HepG2 (cell line): ENCODE data around the gene MAP4K3. TPM values are rescaled to one million over a fixed set of nuclear protein-coding genes. Genes with fewer than 3 reads are reported as not detected.
A peak's percentile ranks its signal among the peaks of the same experiment; 100 is the strongest.

ENCODE experiments used
- ATAC-seq: fragments of 200-7000 bp; cut with Tn5 transposase; 3 replicates; pipeline ENCODE4 v1.9.1; 2020; ENCODE audit warnings: mild to moderate bottlenecking, moderate library complexity
- BruUV-seq: library from RNA; stranded (reverse); fragments of 400-500 nt; replicated peaks from 2 replicates; lab custom pipeline; 2021; lab: Mats Ljungman, UMichigan
- CTCF ChIA-PET: fragments of 300-600 bp; formaldehyde crosslinking; extraction: SDS; loops from one replicate; lab custom pipeline; 2021; ENCODE audit warnings: low total read pairs, inconsistent platforms, low intra/inter-chr PET ratio; lab: Yijun Ruan, JAX
- POLR2A ChIA-PET: fragments of 350-600 bp; sonication (Branson Sonifier 250); formaldehyde crosslinking; loops from one replicate; lab custom pipeline; 2020; ENCODE audit warnings: antibody characterized with exemption, inconsistent platforms; lab: Yijun Ruan, JAX
- DNase-seq: peaks from one replicate; pipeline ENCODE4 v3.0.0-alpha.2; 2015; ENCODE audit warnings: low spot score
- FAIRE-seq: peaks from 3 replicates; lab custom pipeline; 2011; peaks lifted over from hg19 to GRCh38; lab: Jason Lieb, UNC
- H2AFZ ChIP-seq: one replicate; pipeline ENCODE4 v1.6.1; 2011; ENCODE audit warnings: low read length, inconsistent platforms
- H3K27ac ChIP-seq: fragments of 300-600 bp; 3 replicates; pipeline ENCODE4 v1.8.0; 2011; ENCODE audit warnings: mixed run types, mild to moderate bottlenecking, mixed read lengths, low read length, inconsistent platforms; ENCODE audit not compliant: insufficient read depth; ENCODE audit errors: extremely low read length
- H3K27me3 ChIP-seq, 2 experiments: fragments of 200-600 bp in 1 of 2; 2 replicates in 1 of 2; 3 replicates in 1 of 2; pipeline versions ENCODE4 v1.6.0 to v1.8.0; 2011; ENCODE audit warnings: low read length in 2 of 2, mild to moderate bottlenecking in 2 of 2, moderate library complexity in 2 of 2, inconsistent platforms in 1 of 2; ENCODE audit not compliant: insufficient read depth in 2 of 2, control insufficient read depth in 1 of 2
- H3K36me3 ChIP-seq, 2 experiments: fragments of 200-600 bp in 1 of 2; replicated peaks in 1 of 2; 2 replicates in 1 of 2; 3 replicates in 1 of 2; pipeline versions ENCODE4 v1.5.1 to v1.8.0; 2011; ENCODE audit warnings: low read length in 2 of 2, inconsistent platforms in 1 of 2; ENCODE audit not compliant: insufficient read depth in 2 of 2, control insufficient read depth in 1 of 2
- H3K4me1 ChIP-seq: 2 replicates; pipeline ENCODE4 v1.5.1; 2012; ENCODE audit warnings: low read length, inconsistent platforms; ENCODE audit not compliant: insufficient read depth
- H3K4me2 ChIP-seq: 2 replicates; pipeline ENCODE4 v1.6.0; 2011; ENCODE audit warnings: low read depth, low read length, inconsistent platforms
- H3K4me3 ChIP-seq, 3 experiments: fragments of 200-600 bp in 1 of 3; sonication (generic), shearing (Covaris generic) in 1 of 3; replicated peaks in 1 of 3; 2 replicates each; pipeline ENCODE4 v1.5.1; 2011 to 2016; ENCODE audit warnings: low read length in 3 of 3, inconsistent platforms in 2 of 3, low read depth in 2 of 3, mild to moderate bottlenecking in 2 of 3, control low read depth in 1 of 3, mixed read lengths in 1 of 3; ENCODE audit not compliant: insufficient read depth in 1 of 3
- H3K79me2 ChIP-seq: one replicate; pipeline ENCODE4 v1.6.1; 2011; ENCODE audit warnings: low read length, inconsistent platforms; ENCODE audit not compliant: insufficient read depth
- H3K9ac ChIP-seq: 2 replicates; pipeline ENCODE4 v1.6.0; 2011; ENCODE audit warnings: mild to moderate bottlenecking, low read depth, low read length, inconsistent platforms; ENCODE audit not compliant: insufficient read depth
- H3K9me3 ChIP-seq: 2 replicates; pipeline ENCODE4 v1.5.1; 2012; ENCODE audit warnings: mild to moderate bottlenecking, low read length
- H4K20me1 ChIP-seq: 2 replicates; pipeline ENCODE4 v1.6.0; 2011; ENCODE audit warnings: inconsistent platforms, mild to moderate bottlenecking, low read length, moderate library complexity; ENCODE audit not compliant: insufficient read depth
- CEBPB ChIP-seq: IDR thresholded peaks from 2 replicates; pipeline ENCODE4 v1.6.1; 2011; ENCODE audit warnings: low read depth, low read length, improper control_type of control experiment, borderline replicate concordance
- E2F1 ChIP-seq: sonication (generic); formaldehyde crosslinking; IDR thresholded peaks from 2 replicates; pipeline ENCODE4 v1.5.0; 2020; ENCODE audit warnings: missing genetic modification reagents
- FLYWCH1 ChIP-seq: sonication (generic); formaldehyde crosslinking; IDR thresholded peaks from 2 replicates; pipeline ENCODE4 v1.8.1; 2023; ENCODE audit warnings: mild to moderate bottlenecking, missing genetic modification reagents
- GATA4 ChIP-seq: sonication (generic); IDR thresholded peaks from 2 replicates; pipeline ENCODE4 v1.6.1; 2016; ENCODE audit warnings: antibody characterized with exemption, low read depth, borderline replicate concordance
- HBP1 ChIP-seq: IDR thresholded peaks from 2 replicates; pipeline ENCODE4 v1.6.1; 2016; ENCODE audit warnings: low read depth, control low read depth
- HHEX ChIP-seq: IDR thresholded peaks from 2 replicates; pipeline ENCODE4 v1.6.1; 2016; ENCODE audit warnings: control low read depth
- IKZF1 ChIP-seq: fragments of 450-650 bp; IDR thresholded peaks from 2 replicates; pipeline ENCODE4 v1.7.1; 2016
- LCORL ChIP-seq, 2 experiments: fragments of 450-650 bp in 1 of 2; sonication (generic) in 1 of 2; formaldehyde crosslinking in 1 of 2; IDR thresholded peaks; 2 replicates each; pipeline versions ENCODE4 v1.5.0 to v1.6.1; 2017 to 2020; ENCODE audit warnings: antibody characterized with exemption in 1 of 2, missing genetic modification reagents in 1 of 2
- NFATC3 ChIP-seq: sonication (generic); formaldehyde crosslinking; IDR thresholded peaks from 2 replicates; pipeline ENCODE4 v1.5.1; 2020; ENCODE audit warnings: mild to moderate bottlenecking, missing genetic modification reagents
- NFIB ChIP-seq: sonication (generic); formaldehyde crosslinking; IDR thresholded peaks from 2 replicates; pipeline ENCODE4 v1.9.0; 2021; ENCODE audit warnings: missing genetic modification reagents, mild to moderate bottlenecking, borderline replicate concordance
- NFRKB ChIP-seq: fragments of 450-650 bp; IDR thresholded peaks from 2 replicates; pipeline ENCODE4 v1.6.1; 2017
- RBM22 ChIP-seq: fragments of 200-400 bp; formaldehyde crosslinking; optimal IDR thresholded peaks from 2 replicates; pipeline ENCODE3; 2017; ENCODE audit warnings: mild to moderate bottlenecking, low read length, moderate library complexity
- TERF1 ChIP-seq: sonication (generic); formaldehyde crosslinking; IDR thresholded peaks from 2 replicates; pipeline ENCODE4 v1.8.0; 2022; ENCODE audit warnings: mild to moderate bottlenecking, missing genetic modification reagents, moderate library complexity
- ZNF549 ChIP-seq: sonication (generic); formaldehyde crosslinking; IDR thresholded peaks from 2 replicates; pipeline ENCODE4 v1.5.0; 2020; ENCODE audit warnings: missing genetic modification reagents
- ZNF577 ChIP-seq: sonication (generic); formaldehyde crosslinking; IDR thresholded peaks from 2 replicates; pipeline ENCODE4 v1.4.0; 2020; ENCODE audit warnings: mild to moderate bottlenecking, low read depth, missing genetic modification reagents, borderline replicate concordance
- ZNF790 ChIP-seq: sonication (generic); formaldehyde crosslinking; IDR thresholded peaks from 2 replicates; pipeline ENCODE4 v1.8.0; 2022; ENCODE audit warnings: missing genetic modification reagents, mild to moderate bottlenecking, borderline replicate concordance
- WGBS: methylation state at CpG from one replicate; pipeline ENCODE4 v1.1.6; 2017; ENCODE audit warnings: low lambda C conversion rate; 5-methylcytosine and 5-hydroxymethylcytosine counted together
- in situ Hi-C: cut with HindIII; loops from 2 replicates; pipeline ENCODE4 v1.10.0; 2017; ENCODE audit warnings: low pct_unique_long_range_greater_than_20kb; ENCODE audit not compliant: extremely low pct_ligation_motif_present
- intact Hi-C: fragments of 100-400 bp; cut with micrococcal nuclease; formaldehyde crosslinking; loops from one replicate; pipeline ENCODE4 v1.10.0; 2022; ENCODE audit not compliant: unreplicated experiment
- polyA plus RNA-seq, 8 experiments: library from polyadenylated mRNA; depleted of rRNA in 3 of 8; stranded (reverse) in 7 of 8; unstranded in 1 of 8; fragments of >200 nt; fragmentation: Illumina TruSeq in 4 of 8; extraction: Trizol in 4 of 8; gene quantifications; 2 replicates each; pipeline versions ENCODE4 v1.2.1 to v1.2.3, GENCODE V29; 2011 to 2016; ENCODE audit warnings: low read depth in 4 of 8, missing spikeins in 1 of 8, mixed read lengths in 1 of 8; ENCODE audit not compliant: insufficient read depth in 1 of 8
- total RNA-seq, 5 experiments: library from RNA; depleted of rRNA; stranded (reverse); fragments of >200 nt; fragmentation: Illumina TruSeq; extraction: Trizol; gene quantifications; 2 replicates each; pipeline ENCODE4 v1.2.3, GENCODE V29; 2016; ENCODE audit warnings: low read depth in 1 of 5

The MAP4K3 gene
- total and polyA plus RNA-seq, 2 of the 13 experiments (the other 11 are each of a cell fraction or from before 2014, with no cell fraction given): 45.9 to 53.2 TPM

- FAIRE-seq (no peak), DNase-seq (no peak), ATAC-seq (no peak)
- Histone ChIP-seq H3K4me1 (peaks cover 23% of the 10 kb centered on the region), H3K36me3 (peaks cover 6 to 32% of the 10 kb centered on the region in 2 experiments), H2AFZ (no peak overlapping the region), H3K4me3 (no peak overlapping the region), H4K20me1 (peaks cover 22% of the 10 kb centered on the region), H3K4me2 (no peak overlapping the region), H3K27me3 (no peaks in the 10 kb centered on the region), H3K79me2 (peaks cover 90% of the 10 kb centered on the region), H3K27ac (no peak overlapping the region), H3K9ac (no peak overlapping the region), H3K9me3 (no peaks in the 10 kb centered on the region)
- TSS peak; percentile 8 for BruUV-seq
- in situ Hi-C loops: no loop called here
- ChIA-PET POLR2A (no interaction called here), CTCF (no interaction called here)
- intact Hi-C loops: no loop called here
- 98% methylated on average over 2 of the region's 2 CpGs for WGBS
- TF ChIP-seq NFATC3 (CRISPR knock-in tag) (no peak), RBM22 (peak; percentile 27)
These were observed 61.2 kb downstream of the MAP4K3 start for GRCh38 chr2:39375917-39376316.

- intact Hi-C loops (no loop called here), in situ Hi-C loops (no loop called here)
- Histone ChIP-seq H3K27ac (no peak overlapping the region), H4K20me1 (peaks cover 6% of the 10 kb centered on the region), H3K9me3 (no peaks in the 10 kb centered on the region), H3K36me3 (peaks cover 6 to 40% of the 10 kb centered on the region in 2 experiments), H3K79me2 (peaks cover 80% of the 10 kb centered on the region), H2AFZ (no peak overlapping the region), H3K4me1 (peaks cover 15% of the 10 kb centered on the region), H3K4me3 (no peak overlapping the region), H3K9ac (no peak overlapping the region), H3K4me2 (no peak overlapping the region), H3K27me3 (no peaks in the 10 kb centered on the region)
- no TSS peak for BruUV-seq
- POLR2A ChIA-PET: no interaction called here
- 45% methylated on average over 2 of the region's 2 CpGs for whole genome bisulfite sequencing
- CTCF ChIA-PET: no interaction called here
- FAIRE-seq (no peak), DNase-seq (no peak), ATAC-seq (no peak)
- no peak for TF ChIP-seq ZNF577 (CRISPR knock-in tag)
- no peak for TF ChIP-seq CEBPB
- no peak for TF ChIP-seq IKZF1
- TF ChIP-seq ZNF549: no peak
- no peak for TF ChIP-seq NFIB (CRISPR knock-in tag)
- TF ChIP-seq NFRKB: no peak
- no peak for TF ChIP-seq HBP1 (CRISPR knock-in tag)
- TF ChIP-seq GATA4: no peak
- TF ChIP-seq FLYWCH1 (CRISPR knock-in tag): no peak
- no peak for TF ChIP-seq LCORL (IDR thresholded peaks at IDR 0.05)
- no peak for TF ChIP-seq LCORL (CRISPR knock-in tag; IDR thresholded peaks at IDR 0.05)
- no peak for TF ChIP-seq E2F1 (CRISPR knock-in tag)
- no peak for TF ChIP-seq ZNF790 (CRISPR knock-in tag)
- no peak for TF ChIP-seq HHEX
- TF ChIP-seq TERF1 (CRISPR knock-in tag): no peak
These were observed 63.8 kb downstream of the MAP4K3 start for GRCh38 chr2:39373181-39373802.
